ENCODE results near the gene XRCC5.

Gene XRCC5

GRCh38 chr2:216233281-216233995 lies 124.3 kb downstream of the XRCC5 start:
- no peak for DNase-seq (ENCODE audit: low read depth)

DNA sequence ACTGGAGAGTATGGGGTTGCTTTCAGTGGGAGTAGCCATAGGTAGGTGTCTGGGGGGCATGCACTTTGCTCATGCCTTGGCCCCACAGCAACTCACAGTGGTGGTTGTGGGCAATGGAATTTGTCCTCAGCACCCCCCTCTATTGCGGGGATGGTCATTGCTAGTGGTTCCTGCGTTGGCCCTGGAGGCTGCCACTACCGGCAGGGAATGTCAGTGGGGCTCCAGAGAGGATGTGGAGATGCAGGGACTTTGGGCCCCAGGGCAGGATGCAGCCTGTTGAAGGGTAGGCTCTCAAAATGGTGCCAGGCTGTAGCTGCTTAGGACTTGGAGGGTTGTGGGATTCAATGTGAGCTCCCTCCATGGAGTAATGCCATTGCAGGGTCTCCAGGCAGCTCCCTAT lies 125.0 kb downstream of the XRCC5 start:
- DNase-seq (ENCODE audit: low read depth): no peak

DNA sequence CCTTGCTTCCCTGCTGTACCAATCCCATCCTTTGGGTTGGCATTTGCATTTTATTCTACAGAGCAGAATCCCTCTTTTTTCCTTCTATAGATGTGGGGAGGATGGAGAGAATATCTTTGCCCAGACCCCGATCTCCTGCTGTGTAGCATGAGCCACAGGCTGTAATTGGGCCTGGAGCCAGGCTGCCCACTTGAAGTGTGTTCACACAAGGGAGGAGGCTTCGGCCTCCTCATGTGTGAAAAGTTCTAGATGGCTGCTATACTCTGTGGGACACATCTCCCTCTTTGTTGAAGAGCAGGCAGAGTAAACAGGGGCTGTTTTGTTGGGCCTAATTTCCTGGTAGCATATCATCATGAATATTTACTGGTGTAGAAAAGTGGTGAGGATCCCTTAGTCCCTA lies 126.3 kb downstream of the XRCC5 start:
- DNase-seq (ENCODE audit: low read depth): no peak

- no peak for DNase-seq (ENCODE audit: low read depth)
These were observed 126.7 kb downstream of the XRCC5 start for GRCh38 chr2:216235896-216236295.

GRCh38 chr2:216236486-216236885 lies 127.3 kb downstream of the XRCC5 start:
- no peak for DNase-seq (ENCODE audit: low read depth)

- no peak for DNase-seq (ENCODE audit: low read depth)
These were observed 133.2 kb downstream of the XRCC5 start for GRCh38 chr2:216242365-216242764.

DNA sequence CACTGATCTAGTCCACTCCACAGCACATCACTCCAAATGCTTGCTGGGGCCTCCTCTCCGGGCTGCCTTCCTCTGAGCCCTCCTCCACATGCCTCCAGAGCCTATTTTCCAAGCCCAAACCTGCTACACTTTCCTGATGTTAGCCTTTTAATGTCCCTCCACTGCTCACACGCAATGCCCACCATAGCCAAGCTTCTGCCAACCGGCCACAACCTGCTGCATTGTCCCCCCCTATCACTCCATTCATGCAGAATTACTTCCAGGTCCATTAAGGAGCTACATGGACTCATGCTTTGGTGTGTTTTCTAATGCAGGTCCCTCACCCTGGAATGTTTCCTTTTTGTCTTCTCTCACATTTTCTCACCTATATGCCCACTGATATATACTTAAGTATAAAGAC lies 133.9 kb downstream of the XRCC5 start:
- DNase-seq (ENCODE audit: low read depth): no peak

DNA sequence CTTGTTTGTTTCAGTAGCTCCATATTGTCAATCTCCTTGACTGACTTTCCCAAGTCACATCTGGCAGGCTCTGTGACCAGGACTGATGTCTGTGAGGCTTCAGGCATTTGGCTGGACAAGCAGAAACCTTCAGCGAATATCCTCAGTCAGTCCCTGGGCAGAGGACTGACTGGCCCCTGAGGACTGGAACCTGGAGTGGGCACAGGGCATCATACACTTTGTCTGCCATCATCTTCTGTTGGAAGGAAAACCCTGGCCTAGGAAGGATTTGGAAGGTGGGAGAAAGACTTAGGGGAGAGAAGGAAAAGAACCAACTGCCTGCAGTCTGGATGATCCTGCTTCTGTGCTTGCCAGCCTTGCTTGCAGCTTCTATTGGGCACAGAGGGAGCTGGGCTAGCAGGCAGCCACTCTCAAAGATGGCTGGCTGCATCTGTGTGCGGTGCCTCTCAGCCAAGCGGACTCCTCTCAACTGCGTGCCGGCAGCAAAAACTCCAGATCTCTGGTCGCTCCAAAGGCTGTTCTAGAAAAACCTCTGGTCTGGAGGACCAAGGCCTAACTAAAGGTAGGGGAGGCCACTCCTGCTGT lies 136.3 kb downstream of the XRCC5 start:
- no peak for DNase-seq (ENCODE audit: low read depth)

GRCh38 chr2:216246766-216247165 lies 137.6 kb downstream of the XRCC5 start:
- DNase-seq (ENCODE audit: low read depth): no peak
